Measurements from ENCODE around the gene ADCK1. TPM values are rescaled to one million over a fixed set of nuclear protein-coding genes. Genes with fewer than 3 reads are reported as not detected.

Gene ADCK1
- total RNA-seq, 1 donor from 2014 or later = 7.7 TPM

GRCh38 chr14:77843651-77844050 is 43.7 kb downstream of the ADCK1 start:
- no peaks in the 10 kb centered on the region for H3K9me3 Mint-ChIP-seq (ENCODE audit: low read depth)
- H3K27me3 Mint-ChIP-seq (ENCODE audit: low read depth) = no peaks in the 10 kb centered on the region
- peaks cover 14% of the 10 kb centered on the region for H3K4me1 Mint-ChIP-seq (ENCODE audit: low read depth)
- no peak for DNase-seq (ENCODE audit: low spot score)
- TF ChIP-seq, protein P1, sequence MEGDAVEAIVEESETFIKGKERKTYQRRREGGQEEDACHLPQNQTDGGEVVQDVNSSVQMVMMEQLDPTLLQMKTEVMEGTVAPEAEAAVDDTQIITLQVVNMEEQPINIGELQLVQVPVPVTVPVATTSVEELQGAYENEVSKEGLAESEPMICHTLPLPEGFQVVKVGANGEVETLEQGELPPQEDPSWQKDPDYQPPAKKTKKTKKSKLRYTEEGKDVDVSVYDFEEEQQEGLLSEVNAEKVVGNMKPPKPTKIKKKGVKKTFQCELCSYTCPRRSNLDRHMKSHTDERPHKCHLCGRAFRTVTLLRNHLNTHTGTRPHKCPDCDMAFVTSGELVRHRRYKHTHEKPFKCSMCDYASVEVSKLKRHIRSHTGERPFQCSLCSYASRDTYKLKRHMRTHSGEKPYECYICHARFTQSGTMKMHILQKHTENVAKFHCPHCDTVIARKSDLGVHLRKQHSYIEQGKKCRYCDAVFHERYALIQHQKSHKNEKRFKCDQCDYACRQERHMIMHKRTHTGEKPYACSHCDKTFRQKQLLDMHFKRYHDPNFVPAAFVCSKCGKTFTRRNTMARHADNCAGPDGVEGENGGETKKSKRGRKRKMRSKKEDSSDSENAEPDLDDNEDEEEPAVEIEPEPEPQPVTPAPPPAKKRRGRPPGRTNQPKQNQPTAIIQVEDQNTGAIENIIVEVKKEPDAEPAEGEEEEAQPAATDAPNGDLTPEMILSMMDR (IDR thresholded peaks at IDR 0.05) = no peak
- H3K4me3 Mint-ChIP-seq (ENCODE audit: unreplicated experiment) = no peak overlapping the region
- H3K27ac Mint-ChIP-seq (ENCODE audit: unreplicated experiment) = no peak overlapping the region
- H3K36me3 Mint-ChIP-seq (ENCODE audit: low read depth) = peaks cover 1% of the 10 kb centered on the region

GRCh38 chr14:77844802-77845201 is 44.9 kb downstream of the ADCK1 start:
- Mint-ChIP-seq H3K4me3 (ENCODE audit: unreplicated experiment) (no peak overlapping the region), H3K9me3 (ENCODE audit: low read depth) (no peaks in the 10 kb centered on the region), H3K36me3 (ENCODE audit: low read depth) (peaks cover 1% of the 10 kb centered on the region), H3K27ac (ENCODE audit: unreplicated experiment) (no peak overlapping the region), H3K27me3 (ENCODE audit: low read depth) (no peaks in the 10 kb centered on the region), H3K4me1 (ENCODE audit: low read depth) (peaks cover 5% of the 10 kb centered on the region)
- no peak for DNase-seq (ENCODE audit: low spot score)
- TF ChIP-seq, protein P1 (IDR thresholded peaks at IDR 0.05) = no peak

- Mint-ChIP-seq H3K36me3 (ENCODE audit: low read depth) (no peaks in the 10 kb centered on the region), H3K9me3 (ENCODE audit: low read depth) (peaks cover 5% of the 10 kb centered on the region), H3K27ac (ENCODE audit: unreplicated experiment) (no peak overlapping the region), H3K4me3 (ENCODE audit: unreplicated experiment) (no peak overlapping the region), H3K4me1 (ENCODE audit: low read depth) (peaks cover 4% of the 10 kb centered on the region), H3K27me3 (ENCODE audit: low read depth) (no peaks in the 10 kb centered on the region)
- TF ChIP-seq, protein P1 (IDR thresholded peaks at IDR 0.05) = no peak
- no peak for DNase-seq (ENCODE audit: low spot score)
Observed at GRCh38 chr14:77848031-77848430, 48.1 kb downstream of the ADCK1 start.

DNA sequence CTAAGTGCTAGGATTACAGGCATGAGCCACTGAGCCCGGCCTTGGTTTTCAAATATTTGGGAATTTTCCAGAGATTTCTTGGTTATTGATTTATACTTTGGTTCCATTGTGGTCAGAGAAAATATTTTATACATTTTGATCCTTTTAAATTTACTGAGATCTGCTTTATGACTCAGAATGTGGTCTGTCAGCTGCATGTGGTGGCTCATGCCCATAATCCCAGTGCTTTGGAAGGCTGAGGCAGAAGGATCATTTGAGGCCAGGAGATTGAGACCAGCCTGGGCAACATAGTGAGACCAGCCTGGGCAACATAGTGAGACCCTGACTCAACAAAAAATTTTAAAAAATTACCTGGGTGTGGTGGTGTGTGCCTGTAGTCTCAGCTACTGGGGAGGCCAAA is 49.8 kb downstream of the ADCK1 start:
- H3K4me3 Mint-ChIP-seq (ENCODE audit: unreplicated experiment) = no peak overlapping the region
- no peaks in the 10 kb centered on the region for H3K27me3 Mint-ChIP-seq (ENCODE audit: low read depth)
- no peak for DNase-seq (ENCODE audit: low spot score)
- TF ChIP-seq, protein P1 (IDR thresholded peaks at IDR 0.05) = no peak
- H3K36me3 Mint-ChIP-seq (ENCODE audit: low read depth) = no peaks in the 10 kb centered on the region
- no peak overlapping the region for H3K27ac Mint-ChIP-seq (ENCODE audit: unreplicated experiment)
- no peaks in the 10 kb centered on the region for H3K4me1 Mint-ChIP-seq (ENCODE audit: low read depth)
- H3K9me3 Mint-ChIP-seq (ENCODE audit: low read depth) = peaks cover 10% of the 10 kb centered on the region

DNA sequence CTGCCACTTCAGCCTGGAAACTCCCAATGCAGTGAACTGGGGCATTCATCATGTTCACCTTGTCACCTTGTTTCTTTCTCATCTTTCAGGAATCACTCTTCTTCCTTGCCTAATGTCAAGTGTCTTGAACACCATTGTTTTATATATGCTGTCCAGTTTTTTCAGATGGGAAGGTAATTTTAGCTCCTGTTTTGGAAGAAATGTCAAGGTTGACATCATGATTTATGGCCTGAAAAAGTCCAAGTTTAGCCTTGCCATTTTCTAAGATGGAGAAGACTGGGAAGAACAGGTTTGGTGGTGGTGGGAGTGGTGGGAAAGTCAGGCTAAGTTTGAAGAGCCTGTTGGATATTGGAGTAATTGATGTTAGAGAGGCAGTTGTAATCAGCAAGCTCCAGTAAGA is 54.0 kb downstream of the ADCK1 start:
- Mint-ChIP-seq H3K9me3 (ENCODE audit: low read depth) (peaks cover 10% of the 10 kb centered on the region), H3K36me3 (ENCODE audit: low read depth) (no peaks in the 10 kb centered on the region), H3K4me1 (ENCODE audit: low read depth) (no peaks in the 10 kb centered on the region), H3K27me3 (ENCODE audit: low read depth) (no peaks in the 10 kb centered on the region), H3K27ac (ENCODE audit: unreplicated experiment) (no peak overlapping the region), H3K4me3 (ENCODE audit: unreplicated experiment) (no peak overlapping the region)
- DNase-seq (ENCODE audit: low spot score) = no peak
- TF ChIP-seq, protein P1 (IDR thresholded peaks at IDR 0.05) = no peak
